Posterior cingulate gyrus (tissue), 11 donors: ENCODE data around the gene KCNT1.

Source experiments
- DNase-seq, 10 donors: peaks; one replicate each; pipeline versions ENCODE4 v3.0.0 to v3.0.0-alpha.2; 2020 to 2021; ENCODE audit warnings: mixed read lengths in 3 of 10
- intact Hi-C: fragments of 100-400 bp; cut with DNase I; formaldehyde crosslinking; loops from one replicate; pipeline ENCODE4 v1.15.1; 2023

Gene KCNT1

DNA sequence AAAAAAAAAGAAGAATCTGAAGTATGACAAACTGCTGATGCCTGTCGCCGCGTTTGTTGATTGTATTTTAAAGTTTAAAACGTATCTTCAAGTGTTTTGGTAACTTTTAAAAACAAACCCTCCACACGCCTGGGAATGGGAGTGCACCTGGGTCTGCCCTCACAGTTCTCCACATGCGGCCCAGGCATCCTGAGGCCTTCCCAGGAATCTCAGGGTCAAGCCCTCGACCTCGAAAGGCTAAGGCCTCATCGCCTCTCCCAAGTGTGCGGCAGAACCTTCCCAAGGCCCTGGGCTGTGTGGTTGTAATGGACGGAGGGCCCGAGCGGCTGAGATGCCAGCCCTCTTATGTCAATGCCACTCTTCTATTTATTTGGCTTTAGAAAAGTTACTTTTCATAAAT is 111.0 kb downstream of the KCNT1 start:
- peak in 1 of 10 donors; percentile 68 for DNase-seq
- intact Hi-C loops = no loop called here

DNA sequence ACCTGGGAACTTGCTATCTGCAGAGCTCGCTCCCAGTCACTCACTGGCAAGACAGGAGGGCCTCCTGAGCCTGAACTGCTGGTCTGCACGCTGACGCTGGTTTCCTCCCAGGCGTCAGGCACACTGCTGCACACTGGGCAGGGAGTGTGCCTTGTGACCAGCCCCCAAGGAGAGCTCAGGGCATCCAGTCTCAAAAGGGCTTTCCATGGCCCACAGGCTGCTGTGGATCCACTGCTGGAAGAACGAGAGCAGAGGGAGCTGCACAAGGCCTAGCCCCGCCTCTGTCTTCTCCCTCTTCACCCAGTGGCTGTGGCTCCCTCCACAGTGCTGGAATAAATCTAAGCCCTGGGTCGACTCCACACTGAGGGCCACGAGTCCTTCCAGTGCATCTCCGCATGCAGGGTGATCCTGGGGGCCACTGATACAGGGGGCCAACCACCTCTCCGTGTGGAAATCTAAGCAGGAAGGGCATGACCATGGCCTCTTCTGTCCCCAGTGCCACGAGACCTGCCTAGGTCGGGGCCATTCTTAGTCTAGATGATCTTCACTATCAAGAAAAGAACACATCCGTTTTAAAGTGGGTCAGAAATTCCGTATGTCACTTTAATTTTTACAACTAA is 111.8 kb downstream of the KCNT1 start:
- peak in 1 of 10 donors; percentile 32 for DNase-seq
- intact Hi-C loops = no loop called here

DNA sequence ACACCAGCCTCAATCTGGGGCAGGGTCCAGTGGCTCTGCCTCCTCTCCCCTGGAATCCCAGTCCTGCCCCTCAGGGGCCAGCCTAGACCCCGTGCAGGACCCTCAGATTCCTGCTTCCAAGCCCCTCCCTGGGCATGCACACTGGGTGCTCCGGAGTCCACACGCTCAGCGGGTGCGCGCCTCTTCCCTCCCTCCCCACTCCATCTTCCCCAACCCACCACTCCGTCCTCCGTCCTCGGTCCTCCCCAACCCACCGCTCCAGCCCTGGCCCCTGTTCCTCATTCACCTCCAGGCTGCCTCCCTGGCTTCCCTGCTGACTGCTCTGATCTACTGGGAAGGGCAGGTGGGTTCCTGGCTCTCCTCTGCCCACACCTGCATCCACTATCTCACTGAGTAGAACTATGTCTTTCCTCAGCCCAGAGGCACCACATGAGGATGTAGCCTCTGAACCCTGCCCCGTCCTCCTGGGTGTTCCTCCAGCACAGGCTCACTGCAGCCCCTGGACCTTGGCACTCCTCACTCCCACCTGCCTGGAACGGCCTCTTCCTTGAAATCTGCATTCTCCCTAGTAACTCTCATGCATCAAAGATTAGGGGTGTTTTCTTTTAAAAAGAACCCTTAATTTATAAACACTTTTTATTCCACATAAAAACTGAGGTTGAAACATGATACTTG is 112.6 kb downstream of the KCNT1 start:
- intact Hi-C loops = no loop called here
- DNase-seq = peak in 2 of 10 donors; percentile 54 to 64

DNA sequence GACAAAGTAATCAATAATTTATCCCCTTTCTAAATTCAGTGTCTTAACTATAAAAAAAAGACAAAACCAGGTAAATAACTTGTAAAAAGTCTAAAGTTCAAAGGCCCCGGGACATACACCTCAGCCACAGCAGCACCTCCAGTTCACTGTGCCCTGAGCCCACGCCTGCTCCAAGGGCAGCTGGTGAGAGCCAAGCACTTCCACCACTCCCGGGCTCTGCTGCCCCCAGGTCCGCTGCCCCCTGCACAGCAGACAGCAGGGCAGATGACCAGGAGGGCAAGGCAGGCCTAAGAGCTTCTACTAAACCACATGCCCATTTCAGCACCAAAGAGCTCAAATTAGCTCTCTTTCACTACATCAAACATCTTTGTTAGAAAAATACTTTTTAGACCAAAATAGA is 113.4 kb downstream of the KCNT1 start:
- intact Hi-C loops = no loop called here
- peak in 2 of 10 donors; percentile 29 to 58 for DNase-seq

DNA sequence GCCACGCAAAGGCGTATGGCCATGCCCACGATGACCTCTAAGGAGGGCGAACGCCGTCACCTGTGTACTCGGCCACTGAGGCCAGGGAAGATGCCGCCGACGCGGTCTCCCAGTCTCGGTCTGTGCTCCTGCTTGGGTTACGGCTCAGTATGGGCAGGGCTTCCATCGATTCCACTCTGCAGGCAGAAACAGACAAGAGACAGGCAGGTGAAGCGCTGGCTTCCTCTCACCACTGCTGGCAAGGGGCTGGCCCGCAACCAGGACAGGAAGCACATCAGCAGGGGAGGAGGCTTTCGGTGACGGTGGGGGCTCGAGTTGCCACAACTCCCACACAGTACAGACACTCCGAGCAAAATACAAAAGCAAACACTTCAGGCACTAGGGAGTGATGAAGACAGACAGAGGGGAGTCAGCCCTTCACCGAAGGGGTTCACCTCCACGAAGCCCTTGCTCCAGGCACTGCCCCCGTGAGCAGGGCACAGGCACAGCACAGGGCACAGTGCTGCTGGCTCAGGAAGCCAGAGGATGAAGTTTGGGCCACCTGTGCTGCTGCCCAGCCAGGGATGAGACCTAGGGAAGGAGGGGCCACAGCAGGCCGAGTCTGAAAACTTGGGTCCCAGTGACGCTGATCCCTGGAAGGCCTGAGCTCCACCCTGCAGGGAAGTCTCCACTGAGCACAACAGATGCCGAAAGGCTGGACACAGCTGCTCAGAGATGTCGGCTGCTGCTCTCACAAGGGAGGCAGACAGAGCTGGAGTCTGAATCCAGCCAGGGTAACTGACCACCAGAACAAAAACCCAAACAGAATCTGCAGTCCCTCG is 114.1 kb downstream of the KCNT1 start:
- intact Hi-C loops = no loop called here
- peak in 3 of 10 donors; percentile 69 to 86 (median 84) for DNase-seq

DNA sequence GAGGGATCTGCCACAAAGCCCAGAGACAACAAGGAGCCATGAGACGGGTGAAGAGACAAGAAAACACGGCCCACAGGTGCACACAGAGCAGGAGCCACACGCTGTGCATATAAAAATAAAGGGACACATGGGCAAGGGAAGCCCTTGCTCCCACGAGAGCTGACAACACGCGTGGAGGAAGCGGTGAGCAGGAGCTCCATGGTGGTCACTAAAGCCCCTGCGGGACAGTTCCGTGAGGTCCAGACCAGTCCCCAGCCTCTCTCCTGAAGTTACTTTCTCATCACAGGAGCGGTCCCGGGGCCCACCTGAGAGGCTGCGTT is 114.6 kb downstream of the KCNT1 start:
- DNase-seq = peak in 2 of 10 donors; percentile 12 to 23
- intact Hi-C loops = no loop called here

DNA sequence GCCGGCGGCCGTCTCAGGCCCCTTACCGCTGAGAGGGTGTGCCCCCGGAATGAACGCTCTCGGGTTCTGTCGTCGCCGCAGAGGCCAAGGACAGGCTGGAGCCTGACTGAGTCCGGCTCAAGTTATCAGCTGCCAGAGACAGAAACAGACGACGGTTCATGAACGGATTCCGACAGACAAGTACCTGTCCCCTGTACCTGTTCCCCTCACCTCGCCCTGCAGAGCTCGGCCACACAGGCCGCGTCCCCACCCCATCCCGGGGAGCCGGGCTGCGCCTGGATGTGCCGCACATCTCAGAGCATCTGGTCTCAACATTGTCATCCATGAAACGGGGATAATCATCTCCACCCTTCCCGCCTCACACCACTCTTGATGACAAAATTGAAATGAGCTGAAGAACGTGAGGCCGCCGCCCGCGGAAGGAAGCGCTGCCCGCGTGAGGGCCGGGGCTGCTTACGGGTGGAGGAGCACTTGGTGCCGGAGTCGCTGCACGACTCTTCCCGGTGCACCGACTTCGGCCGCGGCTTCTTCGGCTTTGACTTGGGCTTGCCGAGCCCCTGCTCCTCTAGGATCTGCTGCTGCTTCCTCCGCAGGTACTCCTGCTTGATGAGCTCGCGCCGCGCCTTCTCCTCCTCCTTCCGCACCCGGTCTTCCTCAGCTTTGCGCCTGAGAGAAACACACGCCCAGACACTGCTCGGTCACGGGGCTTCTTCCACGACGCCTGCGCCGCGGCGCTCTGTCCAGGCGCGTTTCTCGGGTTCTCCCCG is 116.1 kb downstream of the KCNT1 start:
- DNase-seq = peak in 2 of 10 donors; percentile 64 to 84
- intact Hi-C loops = no loop called here

DNA sequence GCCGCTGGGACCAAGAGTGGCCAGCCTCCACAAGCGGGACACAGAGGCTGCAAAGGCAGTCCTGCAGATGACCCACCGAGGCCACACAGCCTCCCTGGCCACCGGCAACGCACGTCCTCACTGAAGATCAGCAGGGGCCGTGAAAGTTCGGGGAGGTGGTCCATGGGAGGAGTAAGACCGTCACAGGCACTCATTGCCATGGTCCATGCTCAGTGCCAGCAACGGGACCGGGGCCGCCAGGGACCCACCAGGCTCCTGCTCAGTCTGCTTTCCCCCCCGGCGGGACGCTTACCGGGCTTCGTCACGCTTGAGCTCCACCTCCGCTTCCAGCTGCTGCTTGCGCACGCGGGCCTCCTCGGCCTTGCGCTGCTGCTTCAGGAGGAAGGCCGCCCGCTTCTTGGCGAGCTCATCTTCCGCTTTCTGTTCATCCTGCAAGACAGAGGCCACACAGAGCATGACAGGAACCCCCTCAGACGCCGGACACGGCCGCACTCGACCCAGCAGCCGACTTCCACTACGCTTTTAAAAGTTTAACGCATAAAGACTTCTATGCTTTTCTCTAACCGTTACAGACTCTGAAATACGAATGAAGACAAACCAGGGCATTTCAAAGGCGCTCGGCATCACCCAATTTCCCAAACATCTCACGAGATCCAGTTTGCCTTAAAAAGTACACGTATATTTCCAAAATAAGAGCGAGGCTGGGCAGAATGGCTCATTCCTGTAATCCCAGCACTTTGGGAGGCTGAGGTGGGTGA is 116.9 kb downstream of the KCNT1 start:
- DNase-seq = peak in 1 of 10 donors; percentile 59
- intact Hi-C loops = no loop called here

DNA sequence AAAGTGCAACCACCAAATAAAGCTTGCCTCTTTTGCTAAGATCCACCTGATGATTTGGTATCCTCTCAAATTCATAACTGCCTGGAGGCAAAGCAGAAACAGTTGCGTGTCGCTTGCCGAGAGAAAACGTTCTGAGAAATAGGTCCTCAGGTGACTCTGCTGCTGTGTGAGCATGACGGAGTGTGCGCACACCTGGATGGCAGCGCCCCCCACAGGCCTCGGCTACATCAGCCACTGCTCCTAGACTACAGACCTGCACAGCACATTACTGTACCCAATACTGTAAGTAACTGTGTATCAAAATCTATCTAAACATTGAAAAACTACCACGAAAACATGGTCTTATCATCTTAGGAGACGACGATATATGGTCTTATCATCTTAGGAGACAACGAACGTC is 117.9 kb downstream of the KCNT1 start:
- peak in 1 of 10 donors; percentile 26 for DNase-seq
- intact Hi-C loops = no loop called here

DNA sequence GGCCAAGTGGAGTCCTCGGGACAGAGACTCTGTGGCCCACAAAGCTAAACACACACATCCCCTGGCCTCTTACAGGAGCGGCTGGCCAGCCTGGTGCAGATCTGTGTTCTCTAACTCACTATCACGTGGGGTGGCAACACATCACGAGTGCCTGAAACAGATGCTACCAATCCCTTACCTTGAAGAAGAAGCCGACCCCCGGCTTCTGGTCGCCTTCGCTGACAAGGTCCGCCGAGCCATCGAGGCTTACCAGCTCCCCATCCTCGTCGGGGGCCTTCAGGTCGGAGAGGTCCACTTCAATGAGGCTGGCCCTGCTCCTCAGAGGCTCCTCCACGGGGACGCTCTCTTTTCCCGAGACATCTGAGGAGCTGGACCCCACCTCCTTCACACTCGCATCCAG is 118.7 kb downstream of the KCNT1 start:
- peak in 1 of 10 donors; percentile 58 for DNase-seq
- intact Hi-C loops = no loop called here

DNA sequence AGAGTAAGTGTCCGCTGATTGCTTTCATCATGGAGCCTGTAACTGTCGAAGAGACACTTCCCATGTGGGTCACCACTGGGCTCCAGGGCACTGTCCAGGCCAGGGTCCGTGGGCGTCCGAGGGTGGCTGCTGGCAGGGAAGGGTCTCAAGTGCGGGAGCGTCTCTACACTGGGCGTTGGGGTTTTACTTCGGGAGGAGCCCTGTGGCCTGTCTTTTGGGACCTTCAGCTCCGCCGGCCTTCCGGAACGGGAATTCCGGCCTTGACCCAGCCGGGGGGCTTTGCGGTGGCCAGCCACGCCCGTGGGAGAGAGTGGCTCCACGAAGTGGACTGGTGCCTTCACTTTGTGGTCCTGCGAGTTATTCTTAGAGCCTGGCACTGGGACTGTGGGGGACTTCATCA is 119.1 kb downstream of the KCNT1 start:
- intact Hi-C loops = no loop called here
- DNase-seq = peak in 1 of 10 donors; percentile 37

DNA sequence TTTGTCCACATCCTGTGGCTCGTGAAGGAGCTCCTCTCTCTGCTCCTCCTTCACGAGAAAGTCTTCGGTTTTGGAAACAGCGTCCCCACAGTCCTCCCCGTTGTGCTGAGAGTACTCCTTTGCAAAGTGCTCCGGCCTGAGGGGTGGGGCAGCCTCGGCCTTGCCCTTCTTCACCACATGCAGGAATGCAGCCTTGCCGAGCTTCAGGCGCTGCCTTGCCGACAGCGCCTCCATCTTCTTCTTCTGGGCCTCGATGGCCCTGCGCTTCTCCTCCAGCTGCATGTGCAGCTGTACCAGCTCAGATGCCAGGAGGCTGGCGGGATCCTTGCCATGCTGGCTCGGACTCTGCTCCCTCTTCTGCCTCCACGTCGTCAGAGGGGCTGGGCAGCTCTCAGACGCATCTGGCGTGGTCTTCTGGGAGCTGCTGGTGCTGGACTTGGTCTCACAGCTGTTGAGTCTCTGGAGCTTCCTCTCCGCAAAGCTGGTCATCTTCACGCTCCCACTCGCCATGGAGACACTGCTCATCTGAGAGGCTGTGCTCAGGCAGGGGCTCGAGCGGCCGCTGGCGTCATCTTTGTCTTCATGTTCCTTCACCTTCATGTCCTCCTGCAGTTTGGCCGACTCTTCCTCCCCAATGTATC is 119.9 kb downstream of the KCNT1 start:
- intact Hi-C loops = no loop called here
- DNase-seq = peak in 1 of 10 donors; percentile 42

DNA sequence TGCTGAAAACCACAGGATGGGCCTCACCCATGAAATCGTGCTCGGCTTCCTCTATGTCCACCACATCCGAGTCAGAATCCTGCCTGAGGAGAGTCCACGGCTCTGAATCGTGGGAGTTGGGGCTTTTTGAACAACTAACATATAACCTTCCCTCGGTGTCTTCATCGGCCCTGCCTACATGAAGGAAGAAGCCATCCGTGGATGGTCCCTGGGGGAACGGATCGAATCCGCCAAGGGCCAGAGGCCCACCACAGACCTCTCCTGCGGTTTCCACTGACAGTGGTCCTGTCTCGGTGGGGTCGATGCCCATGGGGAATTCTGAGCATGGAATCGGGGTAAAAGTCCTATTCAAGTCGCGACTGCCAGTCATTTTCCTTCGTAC is 120.4 kb downstream of the KCNT1 start:
- intact Hi-C loops = no loop called here
- no peak for DNase-seq

DNA sequence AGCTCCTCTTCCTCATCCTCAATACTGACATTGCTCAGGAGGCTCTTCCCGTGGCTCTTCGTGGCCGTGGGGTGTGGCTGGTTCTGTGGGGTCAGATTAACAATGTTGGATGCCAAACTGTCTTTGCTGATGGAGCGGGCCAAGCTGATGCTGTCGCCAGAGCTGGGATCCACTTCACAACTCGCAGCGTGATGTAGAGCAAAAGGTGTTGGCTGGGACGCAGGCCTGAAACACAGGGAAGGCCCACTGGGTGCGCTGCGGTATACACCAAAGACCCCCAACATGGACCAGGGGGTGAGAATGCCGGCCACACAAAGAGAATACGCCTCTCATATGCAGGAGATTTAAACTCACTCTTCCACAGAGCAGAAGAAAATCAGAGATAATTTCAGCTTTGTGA is 121.1 kb downstream of the KCNT1 start:
- intact Hi-C loops = no loop called here
- no peak for DNase-seq

DNA sequence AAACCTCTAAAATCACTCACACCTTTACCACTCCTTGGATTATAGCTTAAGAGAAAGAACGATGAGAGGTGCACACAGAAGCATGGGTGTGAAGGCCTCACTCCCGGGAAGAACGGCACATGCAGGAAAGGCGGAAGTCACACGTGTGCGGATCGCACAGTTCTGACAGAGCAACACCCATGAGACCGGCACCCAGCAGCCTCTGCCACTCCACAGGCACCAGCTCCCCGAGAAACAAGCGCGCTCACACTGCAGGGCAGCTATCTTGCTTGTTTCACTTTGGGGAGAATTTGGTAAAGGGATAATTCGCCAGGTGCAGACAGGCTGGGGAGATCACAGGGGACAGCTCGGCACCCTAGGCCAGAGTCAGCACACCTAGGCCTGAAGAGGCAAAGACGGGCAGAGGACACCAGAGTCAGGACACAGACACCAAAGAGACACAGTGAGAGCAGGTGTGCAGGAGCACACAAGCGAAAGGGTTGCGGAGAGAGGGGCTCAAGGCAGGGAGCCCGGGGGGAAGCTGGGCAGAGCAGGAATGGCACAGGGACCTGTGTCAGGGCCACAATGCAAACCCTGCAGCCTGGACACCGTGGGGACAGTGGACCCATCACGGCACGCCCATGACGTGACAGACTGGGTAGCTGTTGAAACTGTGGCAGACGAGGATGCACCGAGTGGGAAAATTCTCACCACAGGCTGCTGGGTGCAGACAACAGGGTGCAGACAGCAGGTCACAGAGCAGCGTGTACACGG is 123.6 kb downstream of the KCNT1 start:
- DNase-seq = peak in 1 of 10 donors; percentile 37
- intact Hi-C loops = no loop called here

DNA sequence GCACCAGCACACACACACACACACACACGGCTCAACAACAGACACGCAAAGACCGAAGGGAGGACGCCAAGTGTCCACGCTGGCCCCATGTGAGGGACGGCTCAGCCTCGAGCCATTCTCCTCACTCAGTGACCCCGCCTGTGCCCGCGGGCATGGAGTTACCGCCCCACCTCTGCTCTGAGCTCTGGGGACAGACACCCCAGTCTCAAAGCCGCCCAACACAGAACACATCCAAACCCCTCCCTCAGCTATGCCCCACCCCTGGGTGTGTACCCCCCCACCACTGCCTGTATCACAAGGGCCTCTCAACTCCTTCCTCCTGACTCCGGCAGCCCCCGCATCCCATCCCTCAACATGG is 124.2 kb downstream of the KCNT1 start:
- no peak for DNase-seq
- intact Hi-C loops = no loop called here

DNA sequence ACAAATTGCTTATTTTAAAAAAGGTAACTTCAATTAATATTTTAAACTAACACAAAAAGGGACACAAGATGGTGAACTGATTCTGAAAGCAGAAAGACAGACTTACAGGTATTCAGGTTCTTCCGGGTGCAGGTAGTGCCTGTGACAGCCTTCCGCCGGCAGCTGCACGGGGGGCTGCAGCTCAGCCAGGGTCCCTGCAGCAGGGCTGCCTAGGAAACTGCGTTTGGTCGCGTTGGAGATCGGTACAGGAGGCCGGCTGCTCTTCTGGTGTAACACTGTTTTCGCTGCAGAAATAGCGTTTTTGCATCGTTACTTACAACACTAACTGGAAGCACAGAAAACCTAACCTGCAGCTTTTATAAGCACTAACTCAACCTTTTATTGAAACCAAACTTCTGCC is 125.3 kb downstream of the KCNT1 start:
- DNase-seq = no peak

DNA sequence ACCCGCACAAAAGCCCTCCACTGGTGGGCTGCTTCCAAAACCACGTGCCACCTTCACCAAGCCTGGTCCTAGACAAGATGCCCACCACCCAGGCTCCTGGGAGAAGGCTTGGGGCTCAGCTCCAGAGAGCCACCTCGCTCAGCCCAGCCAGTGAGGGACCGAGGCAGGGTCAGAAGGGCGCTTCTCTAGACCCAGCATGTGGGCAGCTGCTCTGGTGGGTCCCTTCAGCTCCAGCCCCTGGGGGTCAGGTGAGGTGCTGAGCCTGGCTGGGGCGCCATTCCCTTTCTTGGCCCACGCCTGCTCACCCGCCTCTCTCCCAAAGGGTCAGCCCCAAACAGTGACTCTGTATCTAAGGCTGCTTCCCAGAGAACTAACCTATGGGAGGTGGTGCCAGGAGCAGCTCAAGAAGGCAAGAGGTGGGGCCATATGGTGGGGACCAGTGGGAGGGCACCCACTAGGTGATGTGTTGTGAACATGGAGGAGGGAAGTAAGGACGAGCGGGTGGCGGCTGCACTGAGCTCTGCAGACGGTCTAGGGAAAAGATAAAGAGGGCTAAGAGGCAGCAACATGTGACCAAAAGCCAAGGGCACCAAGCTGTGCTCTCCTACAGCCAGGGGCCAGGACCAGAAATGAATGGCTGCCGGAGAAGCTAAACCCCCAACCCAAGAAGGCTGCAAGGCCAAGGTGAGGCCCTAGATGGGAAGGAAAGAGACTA is 126.0 kb downstream of the KCNT1 start:
- no peak for DNase-seq
- intact Hi-C loops = no loop called here

More for the DNA sequence above, 125.3 kb downstream of the KCNT1 start:
- intact Hi-C loops = no loop called here
